ENCODE data around the gene RAB6A. TPM values are rescaled to one million over a fixed set of nuclear protein-coding genes. Genes with fewer than 3 reads are reported as not detected.
A peak's percentile ranks its signal among the peaks of the same experiment; 100 is the strongest.

The RAB6A gene
- total RNA-seq, 1 experiment from 2014 or later = 40.9 TPM

DNA sequence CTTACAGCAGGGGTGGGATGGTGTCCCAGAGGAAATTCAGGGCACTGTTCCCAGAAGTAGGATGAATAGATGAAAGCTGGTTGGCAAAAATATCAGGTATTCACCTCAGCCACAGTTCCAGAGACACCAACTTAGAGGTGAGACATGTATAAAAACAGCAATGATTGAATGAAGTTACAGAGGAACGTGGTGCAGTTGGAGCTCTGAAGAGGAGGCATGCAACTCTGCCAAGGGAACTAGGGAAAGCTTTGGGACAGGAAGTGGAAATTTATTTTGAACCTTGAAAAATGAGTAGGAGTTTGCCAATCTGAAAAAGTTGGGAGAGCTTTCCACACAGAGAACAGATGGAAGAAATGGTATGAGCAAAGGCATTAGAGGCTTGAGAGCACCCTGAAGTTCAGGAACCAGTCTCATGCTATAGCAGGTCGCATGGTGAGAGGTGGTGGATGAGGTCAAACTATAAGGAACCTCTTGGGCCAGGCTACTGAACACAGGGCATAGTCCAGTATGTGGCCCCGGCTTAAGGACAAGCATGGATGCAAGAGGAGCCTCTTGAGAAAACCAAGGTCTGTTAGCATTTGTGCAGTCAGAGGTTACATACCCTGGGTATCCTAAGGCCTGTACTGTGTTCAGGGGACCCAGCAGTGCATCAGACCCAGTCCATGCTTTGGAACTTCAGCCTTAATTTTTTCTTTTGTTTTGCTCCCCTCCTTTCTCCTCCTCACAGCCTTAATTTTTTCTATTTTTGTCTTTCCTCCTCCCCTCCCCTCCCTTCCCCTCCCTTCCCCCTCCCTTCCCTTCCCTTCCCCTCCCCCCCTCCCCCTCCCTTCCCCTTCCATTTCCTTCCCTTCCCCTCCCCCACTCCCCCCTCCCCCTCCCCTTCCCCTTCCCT lies 97.0 kb downstream of the RAB6A start:
- DNase-seq (ENCODE audit: low read depth in 1 of 2, low spot score in 2 of 2) = no peak
- Histone ChIP-seq H3K36me3 (no peaks in the 10 kb centered on the region), H3K4me3 (no peak overlapping the region), H3K27me3 (replicated peaks) (no peaks in the 10 kb centered on the region), H3K4me1 (replicated peaks) (peaks cover 9% of the 10 kb centered on the region), H3K27ac (no peak overlapping the region), H3K9me3 (replicated peaks) (no peaks in the 10 kb centered on the region)

- no peaks in the 10 kb centered on the region for H3K9me3 ChIP-seq (replicated peaks)
- H3K4me3 ChIP-seq = no peak overlapping the region
- no peaks in the 10 kb centered on the region for H3K27me3 ChIP-seq (replicated peaks)
- H3K36me3 ChIP-seq = no peaks in the 10 kb centered on the region
- no peak for DNase-seq (ENCODE audit: low read depth in 1 of 2, low spot score in 2 of 2)
- H3K27ac ChIP-seq = no peak overlapping the region
- H3K4me1 ChIP-seq (replicated peaks) = peaks cover 9% of the 10 kb centered on the region
Measured at GRCh38 chr11:73662445-73663157, 98.3 kb downstream of the RAB6A start.

DNA sequence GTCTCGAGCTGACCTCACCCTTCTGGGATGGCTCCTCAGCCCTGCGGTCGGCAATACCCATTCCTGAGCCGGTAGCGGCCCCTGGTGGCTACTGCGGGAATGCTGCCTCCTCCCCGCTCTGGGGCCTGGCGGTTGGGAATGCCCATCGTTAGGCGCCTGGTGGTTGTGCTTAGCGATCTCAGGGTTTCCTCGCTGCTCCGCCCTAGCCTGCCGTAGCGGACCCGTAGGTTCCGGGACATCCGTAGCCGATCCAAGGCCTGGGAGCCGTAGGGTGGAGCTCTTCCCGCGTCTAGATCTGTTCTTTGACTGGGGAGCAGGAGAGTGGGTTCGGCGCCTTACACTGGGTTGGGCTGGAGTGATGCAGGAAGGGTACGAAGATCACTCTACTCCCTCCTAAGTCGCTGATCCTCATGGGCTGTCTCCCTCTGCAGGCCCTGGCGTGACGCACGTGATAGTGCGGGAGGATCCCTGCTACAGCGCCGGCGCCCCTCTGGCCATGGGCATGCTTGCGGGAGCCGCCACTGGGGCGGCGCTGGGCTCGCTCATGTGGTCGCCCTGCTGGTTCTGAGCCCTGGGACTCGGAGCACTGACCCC lies 99.7 kb downstream of the RAB6A start:
- Histone ChIP-seq H3K27ac (no peak overlapping the region), H3K36me3 (no peaks in the 10 kb centered on the region), H3K27me3 (replicated peaks) (no peaks in the 10 kb centered on the region), H3K4me1 (replicated peaks) (peaks cover 9% of the 10 kb centered on the region), H3K4me3 (peak overlapping the region; percentile 22; the same call in 1 of the 2 replicates), H3K9me3 (replicated peaks) (no peaks in the 10 kb centered on the region)
- peak; percentile 77 to 83 for DNase-seq (ENCODE audit: low read depth in 1 of 2, low spot score in 2 of 2)

GRCh38 chr11:73660497-73661034 lies 100.3 kb downstream of the RAB6A start:
- peaks cover 9% of the 10 kb centered on the region for H3K4me1 ChIP-seq (replicated peaks)
- no peak for DNase-seq (ENCODE audit: low read depth in 1 of 2, low spot score in 2 of 2)
- H3K36me3 ChIP-seq = no peaks in the 10 kb centered on the region
- no peaks in the 10 kb centered on the region for H3K27me3 ChIP-seq (replicated peaks)
- H3K4me3 ChIP-seq = no peak overlapping the region
- H3K9me3 ChIP-seq (replicated peaks) = no peaks in the 10 kb centered on the region
- H3K27ac ChIP-seq = no peak overlapping the region

DNA sequence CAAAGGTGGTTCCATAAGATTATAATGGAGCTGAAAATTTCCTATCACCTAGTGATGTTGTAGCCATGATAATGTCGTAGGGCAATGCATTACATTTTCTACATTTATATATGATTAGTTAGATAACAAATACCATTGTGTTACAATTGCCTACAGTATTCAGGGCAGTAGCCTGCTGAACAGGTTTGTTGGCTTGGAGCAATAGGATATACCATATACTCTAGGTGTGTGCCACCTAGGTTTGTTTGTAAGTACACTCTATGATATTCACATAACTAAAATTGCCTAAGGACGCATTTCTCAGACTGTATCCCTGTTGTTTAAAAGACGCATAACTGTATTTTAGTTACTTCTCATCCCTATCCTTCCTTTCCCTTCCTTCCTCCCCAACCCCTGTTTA lies 100.9 kb downstream of the RAB6A start:
- Histone ChIP-seq H3K27me3 (replicated peaks) (no peaks in the 10 kb centered on the region), H3K4me1 (replicated peaks) (peaks cover 9% of the 10 kb centered on the region), H3K9me3 (replicated peaks) (no peaks in the 10 kb centered on the region), H3K4me3 (no peak overlapping the region), H3K27ac (no peak overlapping the region), H3K36me3 (no peaks in the 10 kb centered on the region)
- DNase-seq (ENCODE audit: low read depth in 1 of 2, low spot score in 2 of 2) = no peak

- H3K27me3 ChIP-seq (replicated peaks) = no peaks in the 10 kb centered on the region
- H3K4me1 ChIP-seq (replicated peaks) = peaks cover 9% of the 10 kb centered on the region
- no peaks in the 10 kb centered on the region for H3K36me3 ChIP-seq
- no peak for DNase-seq (ENCODE audit: low read depth in 1 of 2, low spot score in 2 of 2)
- H3K27ac ChIP-seq = no peak overlapping the region
- H3K9me3 ChIP-seq (replicated peaks) = no peaks in the 10 kb centered on the region
- no peak overlapping the region for H3K4me3 ChIP-seq
Measured at GRCh38 chr11:73656985-73657384, 103.9 kb downstream of the RAB6A start.

DNA sequence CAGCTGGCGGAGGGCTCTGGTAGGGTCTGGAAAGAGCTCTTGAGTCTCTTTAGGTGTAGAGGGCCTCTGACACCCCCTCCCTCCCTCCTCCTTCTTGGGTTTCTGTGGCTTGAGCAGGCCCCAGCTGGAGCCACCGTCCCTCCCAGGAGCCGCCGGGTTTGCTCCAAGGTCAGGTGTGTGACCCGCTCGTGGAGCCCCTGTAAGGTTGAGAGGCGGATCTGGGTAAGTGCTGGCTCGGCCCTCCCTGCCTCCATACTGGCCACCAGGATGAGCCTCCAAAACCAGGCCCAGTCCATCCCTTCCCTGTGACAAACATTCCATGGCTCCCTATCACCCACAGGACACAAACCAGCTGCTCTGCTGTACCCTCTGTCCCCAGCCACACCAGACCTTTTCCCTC lies 105.2 kb downstream of the RAB6A start:
- Histone ChIP-seq H3K4me1 (replicated peaks) (peaks cover 1% of the 10 kb centered on the region), H3K36me3 (no peaks in the 10 kb centered on the region), H3K4me3 (no peak overlapping the region), H3K27me3 (replicated peaks) (no peaks in the 10 kb centered on the region), H3K9me3 (replicated peaks) (no peaks in the 10 kb centered on the region), H3K27ac (no peak overlapping the region)
- no peak for DNase-seq (ENCODE audit: low read depth in 1 of 2, low spot score in 2 of 2)

- DNase-seq (ENCODE audit: low read depth in 1 of 2, low spot score in 2 of 2) = no peak
- H3K27me3 ChIP-seq (replicated peaks) = no peaks in the 10 kb centered on the region
- no peak overlapping the region for H3K4me3 ChIP-seq
Measured at GRCh38 chr11:73654482-73655021, 106.3 kb downstream of the RAB6A start.

DNA sequence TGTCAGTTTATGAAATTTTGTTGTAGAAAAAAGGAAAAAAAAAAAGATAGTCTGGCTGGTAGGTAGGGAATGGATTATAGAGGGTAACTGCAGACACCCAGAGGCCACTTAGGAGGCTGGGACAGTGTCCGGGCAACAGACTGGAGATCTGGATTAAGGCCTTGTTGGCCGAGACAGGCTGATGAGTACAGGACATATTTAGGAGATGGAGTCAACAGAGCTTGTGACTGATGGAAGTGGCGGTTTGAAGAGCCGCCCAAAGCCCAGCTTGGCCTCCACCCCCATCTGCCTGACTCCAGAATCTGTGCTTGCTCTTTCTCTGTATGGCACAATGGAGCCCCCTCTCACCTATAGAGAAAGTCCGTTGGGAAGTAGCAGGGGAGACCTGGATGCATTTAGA lies 106.9 kb downstream of the RAB6A start:
- Histone ChIP-seq H3K36me3 (no peaks in the 10 kb centered on the region), H3K27me3 (replicated peaks) (no peaks in the 10 kb centered on the region), H3K4me3 (no peak overlapping the region), H3K4me1 (replicated peaks) (no peaks in the 10 kb centered on the region), H3K9me3 (replicated peaks) (no peaks in the 10 kb centered on the region), H3K27ac (no peak overlapping the region)
- DNase-seq (ENCODE audit: low read depth in 1 of 2, low spot score in 2 of 2) = no peak

More at GRCh38 chr11:73654482-73655021, 106.3 kb downstream of the RAB6A start:
- Histone ChIP-seq H3K36me3 (no peaks in the 10 kb centered on the region), H3K27ac (no peak overlapping the region), H3K4me1 (replicated peaks) (no peaks in the 10 kb centered on the region), H3K9me3 (replicated peaks) (no peaks in the 10 kb centered on the region)

DNA sequence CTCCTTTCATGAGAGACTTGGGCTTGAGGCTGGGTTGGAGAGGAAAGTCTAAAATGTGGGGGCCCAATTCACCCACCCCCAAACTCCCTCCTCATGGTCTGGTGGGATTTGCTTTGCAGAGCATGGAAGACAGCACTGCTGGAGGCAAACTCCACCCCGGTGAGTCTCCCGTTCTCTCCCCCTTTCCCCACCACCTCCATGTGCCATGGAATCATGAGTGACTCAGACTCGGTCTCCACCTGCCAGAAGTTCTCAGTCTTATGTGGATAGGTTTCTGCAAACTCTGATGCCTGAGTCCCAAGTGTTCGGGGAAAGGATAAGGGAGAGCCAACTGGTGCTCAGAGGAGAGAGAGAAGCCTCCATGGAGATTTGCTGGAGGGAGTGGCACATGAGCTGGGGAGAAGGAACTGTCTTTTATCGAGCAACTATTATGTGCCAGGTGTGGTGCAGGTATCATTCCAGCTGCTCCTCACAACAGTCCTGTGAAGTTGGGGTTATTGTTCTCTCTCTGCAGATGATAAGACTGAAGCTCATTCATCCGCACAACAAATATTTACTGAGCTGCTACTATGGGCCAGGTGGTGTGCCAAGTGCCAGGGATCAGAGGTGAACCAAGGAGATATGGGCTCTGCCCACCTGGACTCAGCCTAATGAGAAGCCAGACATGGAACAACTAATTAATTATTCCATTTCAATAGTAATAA lies 107.9 kb downstream of the RAB6A start:
- no peaks in the 10 kb centered on the region for H3K9me3 ChIP-seq (replicated peaks)
- no peak for DNase-seq (ENCODE audit: low read depth in 1 of 2, low spot score in 2 of 2)
- H3K4me1 ChIP-seq (replicated peaks) = no peaks in the 10 kb centered on the region
- H3K27me3 ChIP-seq (replicated peaks) = no peaks in the 10 kb centered on the region
- no peak overlapping the region for H3K4me3 ChIP-seq
- no peaks in the 10 kb centered on the region for H3K36me3 ChIP-seq
- H3K27ac ChIP-seq = no peak overlapping the region

- Histone ChIP-seq H3K27ac (no peak overlapping the region), H3K4me3 (no peak overlapping the region), H3K36me3 (no peaks in the 10 kb centered on the region), H3K9me3 (replicated peaks) (no peaks in the 10 kb centered on the region), H3K4me1 (replicated peaks) (no peaks in the 10 kb centered on the region), H3K27me3 (replicated peaks) (no peaks in the 10 kb centered on the region)
- no peak for DNase-seq (ENCODE audit: low read depth in 1 of 2, low spot score in 2 of 2)
Measured at GRCh38 chr11:73652046-73652730, 108.7 kb downstream of the RAB6A start.

DNA sequence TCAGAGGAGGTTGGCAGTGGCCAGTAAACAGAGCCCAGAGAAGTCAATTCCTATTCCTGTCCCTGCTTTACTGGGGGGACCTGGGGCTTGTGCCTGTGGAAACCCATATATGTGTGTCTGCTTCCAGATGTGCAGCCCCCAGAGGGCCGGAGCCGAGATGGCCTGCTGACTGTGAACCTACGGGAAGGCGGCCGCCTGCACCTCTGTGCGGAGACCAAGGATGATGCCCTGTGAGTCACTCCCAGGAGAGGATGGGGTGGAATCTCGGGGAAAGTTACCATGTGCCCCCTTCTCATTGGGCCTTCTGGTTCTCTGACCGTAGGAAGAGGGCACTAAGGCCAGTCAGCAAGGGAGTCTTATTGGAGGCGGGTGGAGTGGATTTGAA lies 109.2 kb downstream of the RAB6A start:
- DNase-seq (ENCODE audit: low read depth in 1 of 2, low spot score in 2 of 2) = no peak

GRCh38 chr11:73651252-73651651 lies 109.6 kb downstream of the RAB6A start:
- DNase-seq (ENCODE audit: low read depth in 1 of 2, low spot score in 2 of 2) = no peak
- Histone ChIP-seq H3K4me3 (no peak overlapping the region), H3K27me3 (replicated peaks) (no peaks in the 10 kb centered on the region), H3K36me3 (no peaks in the 10 kb centered on the region), H3K4me1 (replicated peaks) (no peaks in the 10 kb centered on the region), H3K9me3 (replicated peaks) (no peaks in the 10 kb centered on the region), H3K27ac (no peak overlapping the region)

More for the DNA sequence above, 109.2 kb downstream of the RAB6A start:
- Histone ChIP-seq H3K27me3 (replicated peaks) (no peaks in the 10 kb centered on the region), H3K4me3 (no peak overlapping the region), H3K36me3 (no peaks in the 10 kb centered on the region), H3K27ac (no peak overlapping the region), H3K9me3 (replicated peaks) (no peaks in the 10 kb centered on the region), H3K4me1 (replicated peaks) (no peaks in the 10 kb centered on the region)
